Keratinocyte (primary cell): ENCODE measurements around the gene LRRC8D. TPM values are rescaled to one million over a fixed set of nuclear protein-coding genes. Genes with fewer than 3 reads are reported as not detected.

Experiments used
- DNase-seq: peaks from one replicate; pipeline ENCODE4 v3.0.0-alpha.2; 2011; ENCODE audit warnings: low read depth, missing footprints, low spot score
- FAIRE-seq: peaks from 2 replicates; lab custom pipeline; 2011; peaks lifted over from hg19 to GRCh38; lab: Jason Lieb, UNC
- H2AFZ ChIP-seq: 2 replicates; pipeline ENCODE4 v1.6.0; 2012; ENCODE audit warnings: low read length, control low read depth, inconsistent platforms; ENCODE audit not compliant: control insufficient read depth
- H3K27ac ChIP-seq: 2 replicates; pipeline ENCODE4 v1.5.1; 2011; ENCODE audit warnings: low read length; ENCODE audit not compliant: control insufficient read depth, insufficient read depth
- H3K27me3 ChIP-seq: 3 replicates; pipeline ENCODE4 v1.6.0; 2011; ENCODE audit warnings: low read length; ENCODE audit not compliant: control insufficient read depth, insufficient read depth; ENCODE audit errors: extremely low read depth
- H3K36me3 ChIP-seq, 2 experiments: 2 replicates in 1 of 2; 3 replicates in 1 of 2; pipeline ENCODE4 v1.5.1; 2011; ENCODE audit warnings: low read length in 2 of 2, mild to moderate bottlenecking in 1 of 2; ENCODE audit not compliant: control insufficient read depth in 2 of 2, insufficient read depth in 2 of 2; ENCODE audit errors: extremely low read depth in 1 of 2
- H3K4me1 ChIP-seq: 3 replicates; pipeline ENCODE4 v1.5.1; 2011; ENCODE audit warnings: low read length; ENCODE audit not compliant: control insufficient read depth, insufficient read depth; ENCODE audit errors: extremely low read depth
- H3K4me2 ChIP-seq: 3 replicates; pipeline ENCODE4 v1.6.0; 2011; ENCODE audit warnings: low read depth, low read length; ENCODE audit not compliant: control insufficient read depth, insufficient read depth; ENCODE audit errors: extremely low read depth
- H3K4me3 ChIP-seq, 3 experiments: fragments of 200-600 bp in 1 of 3; sonication (generic) in 1 of 3; 2 replicates in 2 of 3; 3 replicates in 1 of 3; pipeline ENCODE4 v1.5.1; 2011 to 2016; ENCODE audit warnings: low read length in 3 of 3, mild to moderate bottlenecking in 3 of 3, control low read depth in 2 of 3, inconsistent platforms in 1 of 3, low read depth in 1 of 3, mixed read lengths in 1 of 3, mixed run types in 1 of 3, moderate library complexity in 1 of 3; ENCODE audit not compliant: control insufficient read depth in 2 of 3, insufficient read depth in 2 of 3; ENCODE audit errors: extremely low read depth in 1 of 3
- H3K79me2 ChIP-seq: 2 replicates; pipeline ENCODE4 v1.6.0; 2012; ENCODE audit warnings: low read length; ENCODE audit not compliant: control insufficient read depth, insufficient read depth
- H3K9ac ChIP-seq: 3 replicates; pipeline ENCODE4 v1.6.0; 2011; ENCODE audit warnings: low read length; ENCODE audit not compliant: control insufficient read depth, insufficient read depth; ENCODE audit errors: extremely low read depth
- H3K9me1 ChIP-seq: 3 replicates; pipeline ENCODE4 v1.6.0; 2011; ENCODE audit warnings: low read length; ENCODE audit not compliant: control insufficient read depth, insufficient read depth; ENCODE audit errors: extremely low read depth
- H3K9me3 ChIP-seq: 2 replicates; pipeline ENCODE4 v1.5.1; 2012; ENCODE audit warnings: low read depth, low read length; ENCODE audit not compliant: control insufficient read depth
- H4K20me1 ChIP-seq: 3 replicates; pipeline ENCODE4 v1.6.0; 2011; ENCODE audit warnings: low read length; ENCODE audit not compliant: control insufficient read depth, insufficient read depth; ENCODE audit errors: extremely low read depth
- CTCF ChIP-seq, 3 experiments: IDR thresholded peaks in 1 of 3; conservative IDR thresholded peaks in 1 of 3; optimal IDR thresholded peaks in 1 of 3; 2 replicates in 2 of 3; 3 replicates in 1 of 3; pipeline versions ENCODE3 to v1.5.1; 2011; ENCODE audit warnings: low read length in 3 of 3, mild to moderate bottlenecking in 3 of 3, moderate library complexity in 2 of 3, control low read depth in 1 of 3, inconsistent platforms in 1 of 3; ENCODE audit not compliant: insufficient read depth in 2 of 3; ENCODE audit errors: extremely low read depth in 1 of 3
- EZH2 ChIP-seq: IDR thresholded peaks from one replicate; pipeline ENCODE4 v1.6.1; 2012; ENCODE audit warnings: inconsistent platforms, mild to moderate bottlenecking, low read length, moderate library complexity
- dilution Hi-C: fragments of 300-500 bp; cut with MboI; formaldehyde crosslinking; loops from one replicate; pipeline ENCODE4 v1.7.0; 2020; ENCODE audit warnings: low sequenced_read_pairs; ENCODE audit not compliant: extremely low pct_ligation_motif_present
- polyA plus RNA-seq, 5 experiments: library from polyadenylated mRNA; depleted of rRNA in 3 of 5; stranded (reverse) in 3 of 5; stranded (forward) in 1 of 5; unstranded in 1 of 5; fragments of >200 nt; gene quantifications; 1 replicate in 1 of 5; 2 replicates in 3 of 5; 3 replicates in 1 of 5; pipeline versions ENCODE4 v1.2.1 to v1.2.3, GENCODE V29; 2011 to 2012; ENCODE audit warnings: missing spikeins in 2 of 5, low read depth in 1 of 5, low replicate concordance in 1 of 5

The LRRC8D gene
- polyA plus RNA-seq, 1 donor (not counting 4 experiments of a cell fraction or from before 2014, with no cell fraction given): 54.7 TPM

GRCh38 chr1:89841507-89841906 lies 20.7 kb downstream of the LRRC8D start:
- H3K36me3 ChIP-seq: no peaks in the 10 kb centered on the region
- no peaks in the 10 kb centered on the region for H3K9me1 ChIP-seq
- H3K9ac ChIP-seq: no peak overlapping the region
- FAIRE-seq (no peak), DNase-seq (no peak)
- peaks cover 26% of the 10 kb centered on the region for H3K4me1 ChIP-seq
- H4K20me1 ChIP-seq: no peaks in the 10 kb centered on the region
- dilution Hi-C loops: no loop called here
- H3K27ac ChIP-seq: no peak overlapping the region
- H3K27me3 ChIP-seq: no peaks in the 10 kb centered on the region
- H3K79me2 ChIP-seq: peaks cover 20% of the 10 kb centered on the region
- no peaks in the 10 kb centered on the region for H3K9me3 ChIP-seq
- no peak overlapping the region for H3K4me3 ChIP-seq
- TF ChIP-seq EZH2 (no peak), CTCF (optimal IDR thresholded peaks at IDR 0.05 in 1 of 3, IDR thresholded peaks at IDR 0.05 in 1 of 3, conservative IDR thresholded peaks at IDR 0.05 in 1 of 3; ENCODE audit: extremely low read depth in 1 of 3, insufficient read depth in 2 of 3, low read length in 3 of 3) (no peak)
- H2AFZ ChIP-seq: no peak overlapping the region
- H3K4me2 ChIP-seq: no peak overlapping the region

GRCh38 chr1:89842567-89843272 lies 21.9 kb downstream of the LRRC8D start:
- Histone ChIP-seq H3K27ac (peak overlapping the region; percentile 66), H3K9me3 (no peaks in the 10 kb centered on the region), H3K4me1 (peaks cover 31% of the 10 kb centered on the region), H3K9me1 (no peaks in the 10 kb centered on the region), H4K20me1 (no peaks in the 10 kb centered on the region), H2AFZ (peak overlapping the region; percentile 79), H3K36me3 (peaks cover 0 to 3% of the 10 kb centered on the region in 2 experiments), H3K9ac (peak overlapping the region; percentile 87), H3K27me3 (no peaks in the 10 kb centered on the region), H3K4me3 (peak overlapping the region; percentile 61 to 80 (median 71)), H3K79me2 (peaks cover 24% of the 10 kb centered on the region), H3K4me2 (peak overlapping the region; percentile 100)
- peak; percentile 59 for FAIRE-seq
- dilution Hi-C loops: no loop called here
- no peak for DNase-seq
- TF ChIP-seq EZH2 (no peak), CTCF (optimal IDR thresholded peaks at IDR 0.05 in 1 of 3, IDR thresholded peaks at IDR 0.05 in 1 of 3, conservative IDR thresholded peaks at IDR 0.05 in 1 of 3; ENCODE audit: extremely low read depth in 1 of 3, insufficient read depth in 2 of 3, low read length in 3 of 3) (no peak)
